NAMALWA (cell line): ENCODE measurements around the gene DIPK1A.
A peak's percentile ranks its signal among the peaks of the same experiment; 100 is the strongest.

ENCODE experiments used
- DNase-seq: peaks from one replicate; pipeline ENCODE4 v3.0.0-alpha.2; 2015; ENCODE audit warnings: low spot score

DIPK1A gene

GRCh38 chr1:92953491-92953890, 7.8 kb downstream of the DIPK1A start:
- peak; percentile 82 for DNase-seq

GRCh38 chr1:92952714-92953113, 8.5 kb downstream of the DIPK1A start:
- DNase-seq, result peak; percentile 39

GRCh38 chr1:92951141-92951582, 10.1 kb downstream of the DIPK1A start:
- peak; percentile 95 for DNase-seq

GRCh38 chr1:92949937-92950817, 11.1 kb downstream of the DIPK1A start:
- peak; percentile 43 for DNase-seq

- DNase-seq, result no peak
Measured at GRCh38 chr1:92948071-92948470, 13.2 kb downstream of the DIPK1A start.

GRCh38 chr1:92945748-92946270, 15.5 kb downstream of the DIPK1A start:
- no peak for DNase-seq

- DNase-seq, result peak; percentile 51
Measured at GRCh38 chr1:92944901-92945747, 16.1 kb downstream of the DIPK1A start.

- no peak for DNase-seq
Measured at GRCh38 chr1:92943502-92943847, 17.8 kb downstream of the DIPK1A start.

- DNase-seq, result no peak
Measured at GRCh38 chr1:92940541-92940940, 20.7 kb downstream of the DIPK1A start.

- no peak for DNase-seq
Measured at GRCh38 chr1:92937731-92938130, 23.5 kb downstream of the DIPK1A start.

GRCh38 chr1:92936865-92937264, 24.4 kb downstream of the DIPK1A start:
- DNase-seq, result no peak

GRCh38 chr1:92934395-92935378, 26.6 kb downstream of the DIPK1A start:
- no peak for DNase-seq

GRCh38 chr1:92933459-92933858, 27.8 kb downstream of the DIPK1A start:
- no peak for DNase-seq

GRCh38 chr1:92931691-92932090, 29.6 kb downstream of the DIPK1A start:
- no peak for DNase-seq

- no peak for DNase-seq
Measured at GRCh38 chr1:92929461-92929860, 31.8 kb downstream of the DIPK1A start.

GRCh38 chr1:92927870-92928269, 33.4 kb downstream of the DIPK1A start:
- peak; percentile 29 for DNase-seq

GRCh38 chr1:92926873-92927272, 34.4 kb downstream of the DIPK1A start:
- no peak for DNase-seq

GRCh38 chr1:92924501-92924900, 36.8 kb downstream of the DIPK1A start:
- DNase-seq, result no peak

- DNase-seq, result no peak
Measured at GRCh38 chr1:92923664-92924063, 37.6 kb downstream of the DIPK1A start.

- no peak for DNase-seq
Measured at GRCh38 chr1:92922356-92923035, 38.8 kb downstream of the DIPK1A start.
